HG03460 (cell line): ENCODE results near the gene CARD10.

ENCODE experiments used
- ATAC-seq: cut with Tn5 transposase; IDR thresholded peaks from one replicate; pipeline ENCODE4 v1.9.1; 2021; ENCODE audit not compliant: unreplicated experiment

CARD10 gene

GRCh38 chr22:37488337-37489135, 30.7 kb downstream of the CARD10 start:
- no peak for ATAC-seq

- no peak for ATAC-seq
Observed at GRCh38 chr22:37487571-37487970, 31.6 kb downstream of the CARD10 start.

DNA sequence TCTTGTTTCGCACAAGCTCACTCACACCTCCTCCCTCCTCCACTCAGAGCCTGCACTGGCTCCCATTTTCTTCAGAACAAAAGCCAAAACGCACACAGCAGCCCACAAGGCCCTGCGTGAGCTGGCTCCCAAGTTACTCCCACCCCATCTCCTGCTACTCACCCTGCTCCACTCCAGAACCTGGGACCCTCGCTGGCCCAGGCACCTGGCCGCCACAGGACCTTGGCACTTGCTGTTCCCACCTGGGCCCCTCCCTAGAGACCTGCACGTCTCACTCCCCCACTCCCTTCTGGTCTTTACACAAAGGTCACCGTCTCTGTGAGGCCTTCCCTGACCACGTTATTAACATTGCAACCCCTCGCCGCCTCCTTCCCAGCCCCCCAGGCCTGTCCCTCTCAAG, 32.1 kb downstream of the CARD10 start:
- ATAC-seq = no peak

GRCh38 chr22:37486224-37486845, 32.9 kb downstream of the CARD10 start, which contains the start of gene MFNG:
Gene MFNG (minus strand): TSS chr22:37486384. CDS start chr22:37486177, 207 bp downstream.
- peak; percentile 55 for ATAC-seq

DNA sequence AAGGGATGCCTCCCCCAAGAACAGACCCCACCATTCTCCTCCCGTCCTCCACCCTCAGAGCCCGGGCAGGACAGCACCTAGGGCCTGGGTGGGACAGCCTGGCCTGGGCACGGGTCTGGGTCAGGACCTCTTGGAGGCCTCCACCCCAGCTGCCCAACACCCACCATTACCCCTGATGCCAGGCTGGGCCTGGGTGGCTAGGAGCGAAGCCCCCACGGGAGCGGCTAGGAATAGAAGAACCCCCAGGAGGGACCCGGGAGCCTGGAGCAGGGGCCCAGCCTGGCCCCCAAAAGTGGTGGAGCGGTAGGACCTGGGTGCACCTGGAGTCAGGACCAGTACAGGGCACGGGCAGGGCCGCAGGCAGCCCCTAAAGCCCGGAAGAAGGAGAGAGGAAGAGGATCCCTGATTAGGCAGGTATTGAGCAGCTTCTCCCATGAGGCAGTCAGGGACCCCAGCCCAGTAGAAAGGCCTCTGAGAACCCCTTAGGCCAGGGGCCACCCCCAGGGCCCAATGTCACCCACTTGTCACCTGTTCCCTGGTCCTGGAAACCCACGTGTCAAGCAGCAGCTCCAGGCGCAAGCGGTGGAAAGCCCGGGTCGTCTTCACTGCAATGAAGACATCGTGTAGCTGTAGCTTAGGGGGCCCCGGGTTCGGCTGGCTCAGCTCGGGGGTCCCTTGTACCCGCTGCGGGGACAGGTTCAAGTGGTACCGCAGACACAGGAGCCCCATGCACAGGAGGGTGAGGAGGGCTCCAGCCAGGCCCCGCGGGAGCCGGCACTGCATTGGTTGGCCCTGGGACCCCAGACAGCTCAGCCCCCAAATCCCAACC, 33.6 kb downstream of the CARD10 start:
- peak; percentile 9 for ATAC-seq

DNA sequence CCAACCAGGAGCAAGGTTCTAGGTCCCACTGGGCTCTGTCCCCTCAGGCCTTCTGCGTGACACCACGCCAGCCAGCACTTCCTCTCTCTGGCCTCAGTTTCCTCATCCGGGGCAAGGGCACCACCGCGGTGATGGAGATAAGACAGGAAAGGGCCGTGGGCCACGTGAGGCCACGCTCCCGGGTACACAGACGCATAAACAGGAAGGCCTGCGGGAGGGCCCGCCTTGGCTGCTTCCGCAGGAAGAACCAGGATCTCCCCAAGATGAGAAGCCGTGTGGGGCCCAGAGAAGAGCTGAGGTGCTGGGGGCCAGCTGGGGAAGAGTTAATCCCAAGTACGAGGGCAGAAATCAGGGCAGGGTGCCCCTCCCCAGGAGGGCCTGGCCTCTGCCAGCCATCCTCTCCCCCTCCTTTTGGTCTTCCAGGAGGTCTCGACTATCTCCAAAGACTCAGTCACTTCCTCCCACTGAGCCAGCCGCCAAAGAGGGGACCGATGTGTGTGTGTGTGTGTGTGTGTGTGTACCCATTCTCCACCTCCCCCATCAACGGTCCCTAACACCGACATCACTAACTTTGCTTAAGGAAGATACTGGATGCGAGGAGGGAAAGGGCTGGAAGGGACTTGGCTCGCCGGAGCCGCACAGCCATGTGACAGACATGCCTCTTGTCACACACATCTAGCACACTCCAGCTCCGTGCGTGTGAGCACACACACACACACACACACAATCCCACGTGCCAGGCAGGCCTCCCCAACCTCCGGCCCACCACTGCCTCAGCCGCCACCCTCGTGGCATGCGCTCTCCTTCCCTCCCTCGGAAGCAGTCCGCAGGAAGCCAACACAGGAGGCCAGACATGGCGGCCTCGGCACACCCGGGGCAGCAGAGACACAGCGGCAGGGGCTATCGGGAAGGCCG, 34.5 kb downstream of the CARD10 start:
- ATAC-seq = no peak

DNA sequence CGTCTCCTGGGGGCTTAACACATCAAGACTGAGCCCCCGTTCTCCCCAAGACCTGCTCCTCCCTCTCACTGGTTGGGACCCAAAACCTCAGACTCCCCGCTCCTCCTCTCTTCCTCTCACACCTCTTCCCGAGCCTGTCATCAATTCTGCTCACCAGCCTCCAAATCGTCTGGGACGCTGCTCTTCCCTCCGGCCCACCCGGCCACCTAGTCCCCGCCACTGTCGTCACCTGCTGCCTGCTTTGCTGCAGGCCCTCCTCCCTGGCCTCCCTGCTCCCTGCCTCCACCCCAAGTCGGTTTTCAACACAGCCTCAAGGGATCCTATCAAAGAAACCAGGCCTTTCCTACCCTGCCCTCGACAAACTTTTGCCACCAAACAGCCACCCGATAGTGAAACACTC, 36.2 kb downstream of the CARD10 start:
- ATAC-seq = no peak

DNA sequence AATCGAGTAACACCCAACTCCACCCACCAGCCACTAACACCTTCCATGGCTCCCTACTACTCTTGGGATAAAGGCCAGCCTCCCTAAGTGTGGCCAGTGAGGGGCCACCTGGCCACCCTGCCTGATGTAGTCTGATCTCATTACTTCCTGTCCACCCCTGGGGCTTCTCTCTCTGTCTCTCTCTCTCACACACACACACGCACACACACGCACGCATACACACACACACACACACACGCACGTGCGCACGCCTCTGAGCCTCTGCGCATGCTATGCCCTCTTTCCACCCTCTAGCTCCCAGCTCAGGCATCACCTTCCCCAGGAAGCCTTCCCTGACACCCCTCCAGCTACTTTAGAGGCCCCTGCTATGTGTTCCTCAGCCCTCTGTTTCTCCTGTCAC, 37.0 kb downstream of the CARD10 start:
- no peak for ATAC-seq

DNA sequence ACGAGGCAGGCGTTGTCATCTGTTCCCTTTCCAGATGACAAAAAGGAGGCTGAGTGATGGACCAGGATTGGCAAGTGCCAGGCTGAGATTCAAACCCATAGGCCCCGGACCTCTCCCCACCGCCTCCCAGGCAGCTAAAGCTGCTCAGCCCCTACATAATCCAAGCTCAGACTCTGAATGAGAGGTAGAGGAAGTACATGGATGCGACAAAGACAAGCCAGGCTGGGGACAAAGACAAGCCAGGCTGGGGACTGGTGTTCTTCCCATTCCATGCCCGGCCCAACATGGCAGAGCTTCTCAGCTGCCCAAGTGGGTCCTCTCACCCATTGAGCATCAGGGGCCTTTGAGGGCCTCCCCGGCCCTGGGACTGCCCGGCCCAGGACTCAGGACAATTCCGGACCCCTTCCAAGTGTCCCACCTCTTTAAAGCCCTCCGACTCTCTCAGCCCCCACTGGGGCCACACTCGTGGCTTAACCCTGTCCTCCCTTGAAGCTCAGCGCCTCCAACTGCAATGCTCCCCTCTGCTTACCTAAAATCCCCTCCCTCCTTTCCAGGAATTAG, 37.8 kb downstream of the CARD10 start:
- no peak for ATAC-seq

DNA sequence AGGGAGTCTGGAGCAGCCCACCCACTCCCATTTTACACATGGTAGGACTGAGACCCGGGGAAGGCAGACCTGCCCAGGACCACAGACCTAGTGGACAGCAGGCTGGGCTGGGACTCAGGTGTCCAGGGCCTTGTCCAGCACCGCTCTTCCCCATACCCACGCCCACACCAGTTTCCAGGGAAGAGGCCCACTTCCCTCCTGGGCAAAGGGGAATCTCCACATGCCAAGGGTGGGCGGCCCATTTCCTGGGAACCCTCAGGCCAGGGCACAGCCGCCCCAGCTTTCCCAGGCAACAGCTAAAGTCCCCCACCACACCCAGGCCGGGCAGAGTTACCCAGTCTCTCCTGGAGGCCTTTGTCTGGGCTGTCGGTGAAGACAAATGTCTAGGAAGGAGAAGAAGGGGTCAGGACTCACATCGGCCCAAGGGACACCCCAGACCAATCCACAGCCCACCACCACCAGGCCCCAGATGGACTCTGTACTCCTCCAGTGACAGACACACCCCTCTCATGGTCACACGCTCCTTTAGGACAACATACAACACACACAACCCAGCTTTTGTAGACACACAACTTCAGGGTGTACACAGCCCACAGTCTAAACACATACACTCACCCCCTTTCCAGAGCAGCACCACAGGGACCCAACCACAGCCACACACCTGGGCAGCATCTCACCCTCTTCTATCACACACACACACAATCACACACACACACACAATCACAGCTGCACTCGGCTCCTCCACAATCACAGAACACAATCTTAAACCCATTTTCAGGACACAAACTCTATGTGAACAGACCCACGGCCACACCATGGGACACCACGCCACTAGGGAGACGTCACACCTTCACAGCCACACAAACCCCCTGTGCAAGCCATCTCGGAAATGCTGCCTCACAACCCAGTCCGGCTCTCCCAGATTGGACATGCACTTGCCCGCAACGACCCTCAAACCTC, 38.5 kb downstream of the CARD10 start:
- no peak for ATAC-seq

DNA sequence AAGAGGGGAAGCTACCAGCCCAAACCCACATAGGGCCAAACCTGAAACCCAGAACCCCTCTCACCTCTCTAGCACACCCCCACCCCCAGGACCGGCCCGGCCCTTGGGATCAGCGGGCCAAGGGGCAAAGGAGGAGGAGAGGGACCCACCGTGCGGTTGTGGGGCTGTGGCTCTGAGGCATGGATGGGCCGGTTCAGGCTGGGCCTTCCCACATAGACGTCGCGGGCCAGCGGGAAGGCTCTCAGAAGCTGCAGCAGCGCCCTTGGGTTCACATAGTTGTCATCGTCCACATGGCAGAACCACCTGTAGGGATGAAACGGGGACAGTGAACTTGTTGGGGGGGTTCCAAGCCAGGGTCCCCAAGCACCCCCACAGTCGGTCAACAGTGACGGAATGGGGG, 40.0 kb downstream of the CARD10 start:
- no peak for ATAC-seq

DNA sequence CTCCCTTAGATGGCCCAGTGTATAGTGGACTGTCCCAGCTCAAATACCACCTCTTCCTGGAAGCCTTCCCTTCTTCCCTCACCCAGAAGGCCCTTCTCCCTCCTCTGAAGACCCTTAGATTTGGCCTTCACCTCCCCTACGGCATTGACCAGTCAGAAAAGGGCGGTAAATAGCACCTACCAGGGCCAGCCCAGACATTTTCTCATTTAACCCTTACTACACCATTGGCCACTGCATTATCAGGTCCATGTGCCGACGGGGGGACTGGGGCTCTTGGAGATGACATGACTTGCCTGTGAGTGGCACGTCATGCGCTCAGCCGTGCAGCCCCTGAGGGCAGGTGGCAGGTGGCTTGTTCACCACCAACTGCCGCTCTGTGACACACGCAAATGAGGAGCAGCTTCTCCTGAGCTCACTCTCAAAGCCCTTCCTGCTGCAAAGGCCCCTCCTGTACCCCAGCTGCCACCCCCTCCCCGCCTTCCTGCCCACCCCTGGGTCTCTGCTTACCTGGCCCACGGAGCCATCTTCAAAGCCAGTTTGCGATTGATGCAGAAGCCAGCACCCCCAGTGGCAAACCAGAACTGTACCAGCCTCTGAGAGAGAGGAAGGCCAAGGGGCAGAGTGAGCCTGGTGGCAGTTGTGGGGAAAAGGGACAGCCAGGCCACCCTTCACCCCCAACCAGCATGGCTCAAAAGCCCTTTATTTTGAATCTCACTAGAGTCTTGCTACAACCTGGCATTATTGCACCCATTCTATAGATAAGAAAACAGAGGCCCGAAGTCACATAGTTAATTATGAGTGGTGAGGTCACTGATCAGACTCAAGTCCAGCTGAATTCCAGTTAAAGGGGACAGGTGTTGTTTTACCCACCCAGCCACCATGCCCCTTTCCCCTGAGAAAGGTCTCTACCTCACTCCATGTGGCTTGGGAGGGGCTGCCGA, 42.6 kb downstream of the CARD10 start:
- no peak for ATAC-seq

DNA sequence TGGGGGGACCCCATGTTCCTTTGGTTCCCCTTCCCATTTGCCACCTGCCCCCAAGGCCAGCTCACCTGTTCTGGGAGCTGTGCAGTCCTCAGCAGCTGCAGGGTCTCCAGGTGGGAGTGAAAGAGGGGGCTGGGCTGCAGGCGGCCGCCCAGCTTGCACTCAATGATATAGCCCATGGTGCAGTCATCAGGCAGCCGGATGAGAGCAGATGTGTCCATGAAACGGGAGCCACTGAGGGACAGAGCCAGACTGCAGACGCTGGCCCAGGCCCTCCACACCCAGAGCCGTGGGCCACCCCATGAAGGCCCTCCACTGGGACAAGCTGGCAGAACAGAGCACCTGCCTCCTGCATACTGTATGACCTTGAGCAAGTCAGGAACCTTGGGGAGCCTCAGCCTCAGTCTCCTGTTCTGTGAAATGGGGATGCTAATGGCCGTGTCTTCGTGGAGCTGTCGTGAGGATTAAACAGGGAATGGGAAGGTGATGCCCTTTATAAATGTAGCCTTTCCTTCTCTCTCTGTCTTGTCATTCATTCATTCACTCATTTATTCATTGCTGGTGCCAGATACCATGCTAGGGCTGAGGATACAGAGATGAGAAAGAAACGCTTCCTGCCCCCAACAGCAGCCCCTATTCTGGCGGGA, 44.6 kb downstream of the CARD10 start:
- no peak for ATAC-seq

DNA sequence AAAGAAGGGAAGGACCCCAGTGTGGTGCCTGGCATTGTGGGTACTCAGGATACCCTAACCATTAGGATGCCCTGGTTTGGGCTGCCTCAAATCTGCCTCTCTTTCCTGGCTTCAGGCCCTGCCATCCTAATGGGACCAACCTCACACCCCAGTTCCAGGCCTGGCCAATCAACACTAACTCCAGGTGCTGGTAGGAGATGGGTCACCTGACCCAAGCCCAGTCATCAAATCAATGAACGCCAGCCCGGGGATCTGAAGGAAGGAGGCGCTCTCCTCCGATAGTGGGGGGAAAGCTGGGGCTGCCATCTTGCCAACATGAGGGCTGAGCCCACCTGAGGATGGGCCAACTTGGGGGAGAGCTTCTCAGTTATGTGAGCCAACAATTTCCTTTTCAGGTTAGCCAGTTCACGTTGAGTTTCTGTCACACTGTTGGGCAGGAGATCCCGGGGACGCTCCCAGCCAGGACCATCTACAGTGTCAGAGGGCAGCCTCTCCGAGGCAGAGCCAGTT, 45.7 kb downstream of the CARD10 start:
- no peak for ATAC-seq

GRCh38 chr22:37472418-37473006, 46.7 kb downstream of the CARD10 start:
- no peak for ATAC-seq

- ATAC-seq = no peak
Observed at GRCh38 chr22:37471727-37472417, 47.3 kb downstream of the CARD10 start.

- no peak for ATAC-seq
Observed at GRCh38 chr22:37470087-37470445, 49.1 kb downstream of the CARD10 start.
